Stimulated activated CD4-positive, alpha-beta T cell treated with anti-CD3 and anti-CD28 coated beads, Interleukin-15, amount 100 ng/mL, for 48 hours (primary cell): Measurements from ENCODE around the gene DNAH3.
"Not testable (repeated sequence)": the region's sequence is repeated elsewhere in the genome, so short reads cannot be mapped to it uniquely, and the experiment has no call there.

Experiments
- DNase-seq, 2 donors: peaks; one replicate each; pipeline ENCODE4 v3.0.0-alpha.2; 2020; ENCODE audit warnings: low read depth in 2 of 2

Gene DNAH3

GRCh38 chr16:21120976-21121520 lies 29.6 kb downstream of the DNAH3 start:
- no peak for DNase-seq

DNA sequence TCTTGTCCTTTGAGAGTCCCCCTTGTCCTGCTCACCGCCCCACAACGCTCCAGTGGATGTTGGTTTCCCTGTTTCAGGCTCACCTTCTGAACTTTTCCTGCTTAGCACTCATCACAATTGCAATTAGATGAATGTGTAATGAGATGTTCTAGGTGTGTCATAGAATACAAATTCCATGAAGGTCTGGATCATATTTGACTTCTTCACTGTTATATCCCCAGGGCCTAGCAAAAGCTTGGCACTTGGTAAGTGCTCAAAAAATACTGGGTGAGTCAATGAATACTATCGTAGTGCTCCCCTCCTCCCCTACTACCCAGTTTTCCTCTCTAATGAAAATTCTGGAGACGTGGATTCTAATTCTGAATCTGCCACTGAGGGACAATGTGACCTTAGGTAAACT lies 33.1 kb downstream of the DNAH3 start:
- DNase-seq = no peak

- no peak for DNase-seq
These were observed 34.4 kb downstream of the DNAH3 start for GRCh38 chr16:21116148-21116693.

GRCh38 chr16:21115551-21115950 lies 35.1 kb downstream of the DNAH3 start:
- DNase-seq = not testable (repeated sequence)

DNA sequence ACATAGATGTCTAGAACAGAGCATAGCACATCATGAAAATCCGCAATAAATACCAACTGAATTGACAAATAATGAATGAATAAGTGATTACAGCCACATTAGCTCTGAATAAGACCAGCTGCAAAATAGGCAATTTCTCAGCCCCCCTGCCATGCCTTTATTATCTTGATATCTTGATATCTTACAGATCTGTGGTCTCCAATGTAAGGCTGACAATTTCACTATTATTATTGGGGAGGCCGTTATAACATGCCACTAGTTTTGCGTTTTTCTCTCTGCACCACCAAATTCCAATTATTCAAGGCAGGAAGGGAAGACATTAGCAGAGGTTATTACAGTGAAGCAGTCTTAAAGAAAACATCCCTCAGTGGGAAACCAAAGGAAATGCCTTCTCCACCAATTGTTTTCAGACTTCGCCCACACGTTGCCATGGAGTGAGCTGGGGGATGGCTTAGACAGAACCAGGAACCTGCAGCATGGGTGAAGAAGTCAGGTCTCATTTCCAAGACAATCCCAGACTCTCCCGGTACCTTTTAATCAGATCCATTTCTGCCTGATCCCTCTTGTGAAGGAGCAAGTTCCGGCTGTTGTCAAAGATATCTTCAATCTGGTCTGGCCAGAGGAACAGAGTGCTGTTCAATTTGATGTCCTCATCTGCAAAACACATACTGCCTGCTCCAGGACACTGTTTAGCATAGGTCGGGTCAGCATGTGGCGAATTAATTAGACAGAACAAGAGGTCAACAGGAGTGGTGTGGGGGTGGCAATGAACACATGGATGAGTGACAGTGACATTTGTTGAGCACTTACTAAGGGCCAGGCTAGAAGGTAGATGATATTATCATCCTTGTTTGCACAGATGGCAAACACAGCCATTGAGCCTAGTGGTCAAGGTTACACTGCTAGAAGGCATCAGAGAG lies 46.4 kb downstream of the DNAH3 start:
- no peak for DNase-seq

GRCh38 chr16:21101631-21102420 lies 48.8 kb downstream of the DNAH3 start:
- peak in 1 of 2 donors; percentile 6 for DNase-seq

DNA sequence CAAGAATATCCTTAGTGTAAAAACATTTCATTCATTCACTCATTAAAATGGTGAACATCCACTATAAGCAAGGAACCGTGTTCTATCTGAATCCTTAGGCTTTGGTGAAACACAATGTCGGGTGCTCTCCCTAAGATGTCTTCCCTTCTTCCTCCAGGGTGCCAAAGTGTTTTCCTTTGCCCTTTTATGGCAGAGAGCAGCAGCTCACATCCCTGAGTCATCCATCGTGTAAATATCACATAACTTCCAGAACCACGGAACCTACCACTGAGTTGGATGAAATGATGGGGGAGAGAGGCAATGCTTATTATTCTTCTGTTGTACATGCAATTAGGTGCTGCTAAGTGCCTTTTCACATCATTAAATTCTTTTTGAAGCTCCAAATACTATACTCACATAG lies 50.2 kb downstream of the DNAH3 start:
- no peak for DNase-seq

GRCh38 chr16:21097151-21097550 lies 53.5 kb downstream of the DNAH3 start:
- no peak for DNase-seq

DNA sequence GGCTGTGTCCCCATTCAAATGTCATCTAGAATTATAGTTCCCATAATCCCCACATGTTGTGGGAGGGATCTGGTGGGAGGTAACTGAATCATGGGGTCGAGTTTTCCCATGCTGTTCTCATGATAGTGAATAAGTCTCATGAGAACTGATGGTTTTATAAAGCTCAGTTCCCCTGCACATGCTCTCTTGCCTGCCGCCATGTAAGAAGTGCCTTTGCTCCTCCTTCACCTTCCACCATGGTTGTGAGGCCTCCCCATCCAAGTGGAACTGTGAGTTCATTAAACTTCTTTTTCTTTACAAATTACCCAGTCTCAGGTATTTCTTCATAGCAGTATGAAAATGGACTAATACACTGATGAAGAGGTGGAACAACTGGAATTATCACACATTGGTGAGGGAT lies 55.9 kb downstream of the DNAH3 start:
- not testable (repeated sequence) for DNase-seq

DNA sequence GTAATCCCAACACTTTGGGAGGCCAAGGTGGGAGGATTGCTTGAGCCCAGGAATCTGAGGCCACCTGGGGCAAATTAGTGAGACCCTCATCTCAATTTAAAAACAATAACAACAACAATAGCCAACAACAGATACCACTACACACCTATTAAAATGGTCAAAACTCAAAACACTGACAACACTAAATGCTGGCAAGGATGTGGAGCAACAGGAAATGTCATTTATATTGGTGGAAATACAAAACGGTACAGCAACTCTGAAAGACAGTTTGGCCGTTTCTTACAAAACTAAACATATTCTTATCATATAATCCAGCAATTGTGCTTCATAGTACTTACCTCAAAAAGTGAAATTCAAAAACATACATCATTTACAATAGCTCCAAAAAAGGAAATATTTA lies 57.7 kb downstream of the DNAH3 start:
- DNase-seq = no peak

GRCh38 chr16:21088646-21089538 lies 61.8 kb downstream of the DNAH3 start:
- no peak for DNase-seq

DNA sequence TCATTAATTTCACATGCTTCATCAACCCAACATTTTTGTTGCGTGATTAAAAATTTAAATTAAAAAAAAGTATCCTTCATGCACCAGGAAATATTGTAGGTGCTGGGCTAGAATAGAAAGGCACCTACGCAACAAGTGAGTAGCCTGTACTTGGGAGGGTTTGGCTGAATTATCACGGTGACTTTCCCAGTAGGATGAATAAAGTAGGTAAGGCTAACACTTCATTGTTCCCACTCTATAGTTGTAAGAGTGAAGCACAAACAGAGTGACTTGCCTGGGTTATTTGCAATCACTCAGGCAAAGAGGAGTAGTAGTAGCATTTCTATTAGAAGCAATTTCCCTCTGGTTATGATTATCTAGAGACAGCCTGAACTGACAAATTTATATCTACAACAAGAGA lies 62.5 kb downstream of the DNAH3 start:
- DNase-seq = no peak

DNA sequence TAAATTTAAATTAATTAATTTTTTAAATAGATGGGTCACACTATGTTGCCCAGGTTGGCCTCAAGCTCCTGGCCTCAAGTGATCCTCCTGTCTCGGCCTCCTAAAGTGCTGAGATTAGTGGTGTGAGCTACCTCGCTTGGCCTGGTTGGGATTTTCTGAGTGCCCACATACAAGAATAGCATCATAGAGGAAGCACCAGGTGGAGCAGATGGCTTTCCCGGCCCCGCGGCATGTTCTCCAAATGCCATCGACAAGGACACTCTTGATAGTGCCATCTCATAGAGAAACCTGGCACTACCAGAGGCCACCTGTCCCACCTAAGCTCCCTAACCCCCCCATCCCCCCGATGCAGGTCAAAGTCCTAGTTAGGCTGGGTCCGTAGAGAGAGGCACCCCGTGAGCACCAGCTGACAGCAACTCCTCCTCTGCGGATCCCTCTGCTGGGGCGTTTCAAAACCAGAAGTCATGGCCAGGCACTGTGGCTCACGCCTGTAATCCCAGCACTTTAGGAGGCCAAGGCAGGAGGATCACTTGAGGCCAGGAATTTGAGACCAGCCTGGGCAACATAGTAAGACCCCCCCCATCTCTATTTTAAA lies 65.9 kb downstream of the DNAH3 start:
- DNase-seq = no peak

DNA sequence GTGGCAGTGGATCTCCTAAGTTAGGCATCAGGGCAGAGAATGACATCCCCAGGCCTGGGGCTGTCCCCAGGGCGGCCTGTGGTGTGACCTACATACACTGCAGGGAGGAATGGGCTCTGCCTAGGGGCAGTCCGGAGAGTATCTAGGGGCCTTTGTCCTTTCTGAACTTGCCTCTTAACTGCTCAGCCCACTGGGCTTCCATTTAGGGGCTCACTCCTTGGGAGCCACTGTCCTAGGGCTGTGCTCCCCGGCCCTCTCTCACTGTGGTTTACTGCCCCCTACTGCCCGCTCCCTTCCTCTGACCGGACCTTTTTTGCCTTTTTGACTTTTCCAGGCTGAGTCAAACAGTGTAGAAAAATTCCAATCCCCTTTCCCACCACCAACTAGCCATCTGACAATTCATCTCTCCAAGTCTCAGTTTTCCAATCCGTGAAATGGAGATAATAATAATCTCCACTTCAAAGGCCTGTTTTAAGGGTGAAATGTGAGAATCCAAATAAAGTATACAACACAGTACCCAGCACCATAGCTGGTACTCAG lies 66.8 kb downstream of the DNAH3 start:
- peak; percentile 10 to 30 for DNase-seq

DNA sequence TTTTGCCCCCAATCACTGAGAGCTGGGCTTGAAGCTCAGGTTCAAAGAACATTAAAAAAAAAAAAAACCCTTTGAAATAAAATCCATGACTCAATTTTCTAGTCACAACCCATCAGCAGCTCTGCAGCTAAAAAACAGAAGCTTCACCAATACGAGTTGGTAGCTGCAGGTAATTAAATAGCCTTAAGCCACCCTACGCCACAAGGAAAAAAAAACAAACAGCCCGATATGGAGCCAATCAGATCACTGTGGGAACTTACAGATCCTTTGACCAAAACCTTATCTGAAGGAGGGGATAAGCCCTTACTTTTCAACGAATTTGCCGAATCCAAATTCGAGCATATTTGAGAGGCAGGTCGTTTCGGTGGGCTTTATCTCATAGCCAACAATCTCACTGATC lies 69.3 kb downstream of the DNAH3 start:
- DNase-seq = no peak

DNA sequence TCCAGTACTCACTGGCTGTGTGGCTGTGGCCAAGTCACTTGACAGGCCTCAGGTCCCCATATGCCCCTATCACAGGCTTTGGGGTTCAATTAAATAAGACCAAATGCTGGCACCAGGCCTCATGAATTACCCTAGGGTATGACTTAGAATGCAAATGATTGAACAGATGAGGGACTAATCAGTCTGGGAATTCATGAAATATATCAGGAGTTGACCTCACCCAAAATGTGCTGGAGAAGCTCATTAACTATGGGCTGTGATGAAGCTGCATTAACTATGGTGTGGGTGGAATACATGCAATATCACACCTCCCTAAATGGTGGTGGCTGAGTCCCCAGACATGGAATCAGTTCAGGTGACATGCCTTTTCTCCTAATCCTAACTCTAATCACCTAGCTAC lies 72.1 kb downstream of the DNAH3 start:
- no peak for DNase-seq

DNA sequence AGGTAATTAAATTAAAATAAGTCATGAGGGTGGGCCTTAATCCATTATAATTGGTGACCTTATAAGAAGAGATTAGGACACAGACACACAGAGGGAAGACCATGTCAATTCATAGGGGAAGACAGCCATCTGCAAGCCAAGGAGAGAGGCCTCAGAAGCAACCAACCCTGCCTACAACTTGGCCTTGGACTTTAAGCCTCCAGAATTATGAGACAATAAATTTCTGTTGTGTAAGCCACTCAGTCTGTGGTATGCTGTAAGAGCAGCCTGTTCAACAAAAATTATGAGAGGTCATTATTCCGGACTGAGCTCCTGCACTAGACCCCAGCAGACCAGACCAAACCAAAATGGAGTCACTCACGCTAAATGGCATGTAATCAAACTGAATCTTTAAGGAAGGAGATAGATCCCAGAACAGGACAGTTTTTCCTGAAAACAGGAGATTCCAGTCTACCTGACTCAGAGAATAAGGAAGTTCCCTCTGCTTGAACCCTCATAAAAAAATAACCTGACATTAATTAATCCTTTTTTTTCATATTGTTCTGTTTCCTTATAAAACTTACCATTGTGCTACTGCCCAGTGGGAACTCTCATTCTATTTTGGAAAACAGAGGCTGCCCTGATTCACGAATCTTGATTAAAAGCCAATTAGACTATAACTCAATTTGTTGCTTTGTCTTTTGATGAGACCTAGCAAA lies 74.3 kb downstream of the DNAH3 start:
- DNase-seq = no peak

DNA sequence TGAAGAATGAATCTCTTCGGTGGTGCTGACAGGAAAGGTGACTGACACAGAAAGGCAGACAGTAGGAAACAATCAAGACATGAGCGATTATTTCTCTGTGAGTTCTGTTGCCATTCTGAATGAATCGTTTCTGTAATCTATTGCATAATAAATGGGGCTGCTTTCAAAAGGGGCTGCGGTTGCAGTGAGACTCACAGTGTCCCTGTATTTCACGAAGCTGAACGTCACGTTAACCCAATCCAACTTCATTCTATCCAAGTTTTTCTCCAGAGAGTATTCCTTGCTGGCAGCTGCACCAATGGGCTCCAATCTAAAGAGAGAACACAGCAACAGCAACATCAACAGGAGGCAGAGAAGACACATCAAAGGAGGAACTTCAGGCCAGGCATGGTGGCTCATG lies 75.4 kb downstream of the DNAH3 start:
- DNase-seq = no peak

GRCh38 chr16:21072976-21073375 lies 77.7 kb downstream of the DNAH3 start:
- no peak for DNase-seq

DNA sequence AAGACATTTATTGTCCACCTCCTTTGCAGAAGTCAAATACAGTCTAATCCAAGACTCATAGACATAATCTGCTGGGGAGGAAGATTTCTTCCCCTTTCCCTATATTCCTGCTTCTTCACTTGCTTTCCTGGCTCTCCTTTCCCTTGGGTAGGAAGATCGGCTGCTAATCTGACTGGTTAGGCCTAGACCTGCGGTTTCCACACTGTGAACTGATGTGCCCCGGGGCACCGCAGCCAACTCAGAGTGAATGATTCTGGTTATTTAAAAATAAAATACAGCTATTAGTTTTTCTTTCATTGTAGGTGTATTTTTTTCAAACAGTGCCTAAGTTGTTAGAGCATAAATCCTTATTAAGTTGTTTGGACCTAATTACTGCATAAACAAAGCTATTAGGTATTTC lies 78.9 kb downstream of the DNAH3 start:
- DNase-seq = no peak
